Stimulated activated CD8-positive, alpha-beta memory T cell treated with anti-CD3 and anti-CD28 coated beads, Interleukin-7, amount 100 ng/mL, for 24 hours (primary cell): Measurements from ENCODE around the gene NOL9.
A peak's percentile ranks its signal among the peaks of the same experiment; 100 is the strongest.
"Not testable (repeated sequence)": the region's sequence is repeated elsewhere in the genome, so short reads cannot be mapped to it uniquely, and the experiment has no call there.

ENCODE experiments used
- DNase-seq: peaks from one replicate; pipeline ENCODE4 v3.0.0-alpha.2; 2020; ENCODE audit warnings: low read depth

Gene NOL9

GRCh38 chr1:6503884-6504602 lies 50.3 kb downstream of the NOL9 start:
- DNase-seq, result no peak

DNA sequence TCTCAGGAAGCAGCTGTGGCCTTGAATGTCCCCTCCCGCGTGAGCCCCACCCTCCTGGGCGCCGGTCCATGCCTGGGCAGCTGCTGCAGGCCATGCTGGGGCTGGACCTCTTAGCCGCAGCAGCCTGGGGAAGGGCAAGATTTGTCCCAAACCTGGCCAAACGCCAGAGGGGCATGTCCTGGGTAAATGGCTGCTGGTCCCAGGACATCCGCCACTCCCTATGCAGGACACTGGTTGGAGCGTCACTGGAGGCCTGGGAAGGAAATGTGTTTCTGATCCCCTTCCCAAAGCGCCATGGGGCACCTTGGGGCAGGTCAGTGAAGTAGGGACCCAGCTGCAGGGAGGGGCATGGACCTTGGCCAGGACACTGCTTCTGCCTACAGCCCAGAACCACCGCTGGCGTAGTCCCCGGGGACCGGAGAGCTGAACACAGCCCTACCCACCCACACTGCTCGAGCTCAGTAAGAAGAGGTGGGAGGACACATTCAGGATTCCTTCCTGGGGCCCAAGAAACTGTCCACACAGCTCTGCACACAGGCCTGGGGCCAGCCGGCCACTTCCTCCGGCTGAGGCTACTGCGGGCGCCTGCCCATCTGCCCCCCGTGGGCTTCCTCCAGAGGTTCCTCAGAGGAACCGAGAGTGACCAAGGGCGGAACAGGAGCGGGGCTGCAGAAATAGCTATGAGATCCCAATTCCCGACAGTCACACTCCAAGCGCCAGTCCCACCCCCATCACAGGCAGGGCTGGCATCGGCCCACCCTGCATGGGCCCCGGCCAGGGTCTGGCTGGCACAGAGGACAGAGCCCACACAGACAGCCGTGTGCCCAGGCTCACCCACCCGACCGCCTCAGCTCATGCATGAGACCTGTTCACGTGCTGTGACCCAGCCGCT lies 52.1 kb downstream of the NOL9 start:
- DNase-seq, result no peak

GRCh38 chr1:6501279-6501813 lies 53.0 kb downstream of the NOL9 start:
- no peak for DNase-seq

DNA sequence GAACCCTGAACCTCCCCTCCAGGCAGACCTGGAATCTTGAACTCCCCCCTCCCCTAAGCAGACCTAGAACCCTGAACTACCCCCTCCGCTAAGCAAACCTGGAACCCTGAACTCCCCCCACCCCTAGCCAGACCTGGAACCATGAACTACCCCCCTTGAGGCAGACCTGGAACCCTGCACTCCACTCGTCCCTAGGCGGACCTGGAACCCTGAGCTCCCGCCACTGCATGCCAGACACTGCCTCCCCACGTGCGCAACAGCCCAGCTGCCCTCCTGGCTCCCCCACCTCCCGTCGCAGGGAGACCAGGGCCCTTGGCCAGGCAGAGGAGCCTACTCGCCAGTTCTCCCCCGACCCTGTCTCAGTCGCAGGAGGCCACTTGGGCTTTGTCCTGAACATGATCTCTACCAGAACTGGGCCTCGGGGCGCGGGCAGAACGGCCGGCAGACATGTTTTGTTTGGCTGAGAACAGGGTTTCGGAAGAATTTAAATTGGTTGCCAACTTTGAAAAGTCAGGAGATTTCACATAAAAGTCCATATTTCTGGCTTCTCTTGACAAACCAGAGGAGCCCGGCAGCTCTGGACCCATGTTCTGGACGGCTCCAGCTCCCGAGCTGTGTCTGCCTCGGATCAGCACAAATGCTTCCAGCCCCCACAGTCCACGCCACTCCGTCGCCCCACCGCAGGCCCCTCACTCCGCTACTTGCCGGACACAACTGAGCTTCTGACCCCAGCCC lies 53.6 kb downstream of the NOL9 start:
- DNase-seq, result no peak

- DNase-seq, result no peak
Observed at GRCh38 chr1:6499296-6499695, 55.0 kb downstream of the NOL9 start.

DNA sequence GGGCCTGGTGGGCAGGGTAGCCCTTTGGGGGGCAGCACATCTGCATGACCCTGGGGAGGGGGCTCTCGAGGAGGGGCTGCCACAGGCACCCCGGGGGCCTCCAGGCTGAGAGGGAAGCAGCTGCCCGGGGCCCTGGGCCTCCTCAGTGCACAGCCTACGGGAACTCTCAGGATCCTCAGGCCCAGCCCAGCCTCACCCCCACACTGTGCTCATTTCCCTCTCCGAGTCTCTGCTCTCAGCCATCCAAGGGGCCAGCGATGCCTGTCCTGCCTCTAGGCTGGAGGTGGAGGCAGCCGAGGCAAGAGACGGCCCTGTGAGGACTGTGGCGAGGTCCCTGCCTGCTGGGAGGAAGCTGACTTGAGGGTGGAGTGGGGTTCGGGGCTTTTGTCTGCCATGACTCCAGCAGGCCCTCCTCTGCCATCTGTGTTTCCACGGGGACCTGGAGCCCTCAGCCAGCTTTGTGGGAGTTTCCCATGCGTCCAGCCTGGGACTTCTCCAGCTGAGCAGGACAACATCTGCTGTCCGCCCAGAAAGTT lies 55.7 kb downstream of the NOL9 start:
- no peak for DNase-seq

DNA sequence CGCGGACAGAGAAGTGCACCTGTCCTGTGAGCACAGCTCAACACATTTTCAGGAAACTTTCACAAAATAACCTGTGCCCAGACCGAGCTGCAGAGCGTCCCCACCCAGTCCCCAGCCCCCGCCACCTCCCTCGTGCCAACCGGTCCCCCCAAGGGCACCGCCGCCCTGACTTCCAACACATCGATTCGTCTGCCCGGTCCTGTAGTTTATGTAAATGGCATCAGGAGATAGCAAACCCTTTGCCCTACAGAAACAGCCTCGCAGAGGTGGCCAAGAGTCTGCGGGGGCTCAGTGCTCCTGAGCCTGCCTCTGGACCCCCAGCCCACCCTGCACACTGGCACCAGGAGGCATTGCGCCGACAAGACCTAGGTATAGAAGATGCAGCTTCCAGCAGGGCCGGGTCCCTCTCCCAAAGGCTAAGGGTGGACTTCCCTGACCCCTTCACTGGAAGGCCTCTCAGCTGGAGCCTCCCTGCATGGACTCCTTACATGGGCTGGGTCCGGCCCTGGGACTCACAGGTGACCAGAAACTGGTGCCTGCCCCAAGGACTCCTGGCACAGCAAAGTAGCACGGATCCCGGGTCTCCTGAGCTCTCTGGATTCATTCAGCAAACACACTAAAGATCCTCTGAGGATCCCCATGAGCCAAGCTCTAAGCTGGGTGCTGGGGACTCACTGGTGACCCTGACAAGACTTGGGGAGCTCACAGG lies 56.3 kb downstream of the NOL9 start:
- no peak for DNase-seq

DNA sequence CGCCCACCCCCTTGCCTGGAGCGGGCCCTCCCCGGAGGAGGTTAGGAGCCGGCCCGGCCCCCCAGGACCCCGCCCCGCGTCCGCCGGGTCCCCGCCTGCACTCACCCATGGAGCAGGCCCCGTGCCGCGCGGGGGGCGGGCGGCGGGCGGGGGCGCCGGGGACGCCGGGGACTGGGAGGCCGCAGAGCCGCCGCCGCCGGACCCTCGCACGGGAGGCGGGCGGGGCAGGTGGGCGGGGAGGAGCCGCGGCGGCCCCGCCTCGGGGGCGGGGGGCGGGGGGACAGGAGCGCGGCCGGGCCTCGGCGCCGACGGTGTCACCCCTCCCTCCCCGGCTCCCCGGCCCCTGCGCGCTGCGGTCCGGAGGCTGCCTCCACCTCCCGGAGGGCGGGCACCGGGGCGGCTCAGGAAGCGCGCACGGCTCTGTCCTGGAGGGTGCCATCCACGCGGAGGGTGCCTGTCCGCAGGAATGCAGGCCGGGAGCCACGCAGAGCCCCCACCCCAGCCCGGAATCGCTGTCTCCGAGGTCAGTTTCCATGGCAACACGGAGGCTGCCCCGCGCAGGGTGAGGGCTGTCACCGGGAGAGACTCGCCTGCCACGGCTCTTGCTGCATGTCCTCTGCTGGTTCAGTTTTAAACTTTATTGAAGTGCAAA lies 57.0 kb downstream of the NOL9 start:
- DNase-seq, result no peak

DNA sequence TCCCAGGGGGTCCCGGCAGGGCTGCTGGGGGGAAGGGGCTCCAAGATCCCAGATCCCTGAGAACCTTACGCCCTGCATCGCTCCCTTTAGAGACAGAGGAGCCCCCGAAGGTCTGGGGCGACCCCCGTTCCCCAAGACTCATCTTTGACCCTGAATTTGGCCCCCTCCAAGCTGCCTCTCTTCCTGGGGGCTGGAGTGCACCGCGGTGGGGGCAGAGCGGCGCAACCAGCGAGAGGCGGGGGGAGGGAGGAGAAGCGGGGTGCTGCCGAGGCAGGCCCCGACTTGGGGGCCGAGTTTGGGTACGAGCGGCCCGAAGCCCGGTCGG lies 57.5 kb downstream of the NOL9 start:
- DNase-seq, result no peak

GRCh38 chr1:6496365-6496721 lies 58.0 kb downstream of the NOL9 start:
- no peak for DNase-seq

- DNase-seq, result no peak
Observed at GRCh38 chr1:6495540-6496364, 58.6 kb downstream of the NOL9 start.

- DNase-seq, result no peak
Observed at GRCh38 chr1:6495041-6495441, 59.3 kb downstream of the NOL9 start.

- DNase-seq, result no peak
Observed at GRCh38 chr1:6494627-6495026, 59.7 kb downstream of the NOL9 start.

DNA sequence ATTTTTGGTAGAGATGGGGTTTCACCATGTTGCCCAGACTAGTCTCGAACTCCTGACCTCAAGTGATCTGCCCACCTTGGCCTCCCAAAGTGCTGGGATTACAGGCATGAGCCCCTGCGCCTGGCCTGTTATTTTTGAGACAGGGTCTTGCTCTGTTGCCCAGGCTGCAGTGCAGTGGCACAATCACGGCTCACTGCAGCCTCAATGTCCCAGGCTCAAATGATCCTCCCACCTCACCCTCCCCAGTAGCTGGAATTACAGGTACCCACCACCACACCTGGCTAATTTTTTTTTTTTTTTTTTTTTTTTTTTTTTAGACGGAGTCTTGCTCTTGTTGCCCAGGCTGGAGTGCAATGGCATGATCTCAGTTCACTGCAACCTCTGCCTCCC lies 60.5 kb downstream of the NOL9 start:
- not testable (repeated sequence) for DNase-seq

GRCh38 chr1:6491966-6492365 lies 62.3 kb downstream of the NOL9 start:
- no peak for DNase-seq

DNA sequence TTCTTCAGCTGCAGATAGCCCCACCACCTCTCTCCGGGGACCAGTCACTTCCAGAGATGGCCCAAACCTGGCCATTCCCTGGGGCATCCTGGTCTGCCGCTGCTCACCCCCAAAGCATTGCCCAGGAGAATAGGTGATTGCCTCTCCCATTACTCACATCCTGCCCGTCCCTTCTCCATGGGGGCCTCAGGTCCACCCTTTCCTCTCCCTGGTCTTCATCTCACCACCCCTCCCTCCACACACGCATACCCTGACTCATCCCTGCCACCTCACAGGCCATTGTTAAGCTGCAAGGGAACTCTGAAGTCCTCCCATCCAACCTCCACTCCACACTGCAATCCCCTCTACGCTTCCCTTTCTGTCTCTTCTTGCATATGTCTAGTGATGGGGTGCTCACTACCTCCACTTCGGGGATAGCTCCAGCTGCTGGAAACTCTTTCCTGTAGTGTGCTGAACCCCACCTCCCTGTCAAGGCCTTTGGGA lies 62.8 kb downstream of the NOL9 start, which contains the start of gene PLEKHG5:
Gene PLEKHG5 (minus strand): TSS at position 188 of the 483 bp plus-strand sequence. CDS start 14,096 bp downstream, outside the sequence.
- DNase-seq, result no peak

- no peak for DNase-seq
Observed at GRCh38 chr1:6491081-6491449, 63.2 kb downstream of the NOL9 start.

GRCh38 chr1:6490181-6491080 lies 63.9 kb downstream of the NOL9 start:
- no peak for DNase-seq

- DNase-seq, result peak; percentile 47
Observed at GRCh38 chr1:6489799-6490180, 64.5 kb downstream of the NOL9 start.
